B cell (primary cell): ENCODE data around the gene CEP89. TPM values are rescaled to one million over a fixed set of nuclear protein-coding genes. Genes with fewer than 3 reads are reported as not detected.
"Not testable (repeated sequence)": the region's sequence is repeated elsewhere in the genome, so short reads cannot be mapped to it uniquely, and the experiment has no call there.

Experiments
- ATAC-seq: fragments of 200-7000 bp; cut with Tn5 transposase; one replicate; pipeline ENCODE4 v1.10.0; 2021; ENCODE audit warnings: low read depth, mild to moderate bottlenecking, moderate number of reproducible peaks, moderate library complexity
- CTCF ChIA-PET: fragments of 350-600 bp; sonication (Branson Sonifier 250); formaldehyde crosslinking; loops from one replicate; lab custom pipeline; 2021; ENCODE audit warnings: antibody characterized with exemption, inconsistent platforms; lab: Charles Lee
- POLR2A ChIA-PET: fragments of 350-600 bp; sonication (Branson Sonifier 250); formaldehyde crosslinking; loops from one replicate; lab custom pipeline; 2021; ENCODE audit warnings: antibody characterized with exemption; lab: Charles Lee
- DNase-seq: peaks from one replicate; pipeline ENCODE4 v3.0.0; 2013
- H2AFZ ChIP-seq: 2 replicates; pipeline ENCODE4 v1.6.1; 2012; ENCODE audit warnings: mild to moderate bottlenecking, low read depth, low read length; ENCODE audit not compliant: insufficient read depth, poor library complexity, severe bottlenecking
- H3K27ac ChIP-seq, 2 donors: 1 replicate in 1 of 2; 2 replicates in 1 of 2; pipeline ENCODE4 v1.5.1; 2012 to 2013; ENCODE audit warnings: low read length in 2 of 2, mild to moderate bottlenecking in 2 of 2, moderate library complexity in 1 of 2
- H3K27me3 ChIP-seq, 4 experiments: fragments of 200-600 bp in 1 of 4; sonication (generic) in 1 of 4; replicated peaks in 1 of 4; 1 replicate in 2 of 4; 2 replicates in 2 of 4; pipeline versions ENCODE4 v1.6.1 to v1.7.0; 2013 to 2016; ENCODE audit warnings: low read length in 3 of 4, mild to moderate bottlenecking in 2 of 4, mixed read lengths in 1 of 4, moderate library complexity in 1 of 4; ENCODE audit not compliant: insufficient read depth in 4 of 4, control insufficient read depth in 3 of 4; ENCODE audit errors: control extremely low read depth in 1 of 4
- H3K36me3 ChIP-seq, 2 experiments: replicated peaks in 1 of 2; 1 replicate in 1 of 2; 2 replicates in 1 of 2; pipeline versions ENCODE4 v1.6.1 to v1.7.1; 2013; ENCODE audit warnings: low read length in 1 of 2; ENCODE audit not compliant: insufficient read depth in 2 of 2, control insufficient read depth in 1 of 2; ENCODE audit errors: control extremely low read depth in 1 of 2, extremely low read depth in 1 of 2
- H3K4me1 ChIP-seq, 2 donors: fragments of 200-600 bp in 1 of 2; sonication (generic) in 1 of 2; 1 replicate in 1 of 2; 2 replicates in 1 of 2; pipeline versions ENCODE4 v1.5.1 to v1.6.1; 2013 to 2017; ENCODE audit warnings: low read length in 2 of 2; ENCODE audit not compliant: control insufficient read depth in 2 of 2, insufficient read depth in 2 of 2
- H3K4me2 ChIP-seq: replicated peaks from 2 replicates; pipeline ENCODE3; 2012; ENCODE audit warnings: mild to moderate bottlenecking, low read depth, low read length; ENCODE audit not compliant: poor library complexity, severe bottlenecking
- H3K4me3 ChIP-seq, 5 experiments: fragments of 200-600 bp in 1 of 5; sonication (generic) in 1 of 5; 1 replicate in 3 of 5; 2 replicates in 2 of 5; pipeline versions ENCODE4 v1.5.1 to v1.7.0; 2011 to 2016; ENCODE audit warnings: low read length in 4 of 5, mild to moderate bottlenecking in 4 of 5, low read depth in 2 of 5, control low read depth in 1 of 5, moderate library complexity in 1 of 5; ENCODE audit not compliant: insufficient read depth in 1 of 5; ENCODE audit errors: control extremely low read depth in 1 of 5, extremely low read depth in 1 of 5
- H3K79me2 ChIP-seq: fragments of 200-600 bp; sonication (generic); one replicate; pipeline ENCODE4 v1.6.0; 2016; ENCODE audit warnings: low read length; ENCODE audit not compliant: control insufficient read depth, insufficient read depth
- H3K9ac ChIP-seq: fragments of 200-600 bp; sonication (generic); 2 replicates; pipeline ENCODE4 v1.6.1; 2017; ENCODE audit warnings: mild to moderate bottlenecking, low read length, moderate library complexity
- H3K9me3 ChIP-seq, 3 donors: one replicate each; pipeline versions ENCODE4 v1.6.1 to v1.7.1; 2013; ENCODE audit warnings: low read length in 2 of 3; ENCODE audit not compliant: control insufficient read depth in 2 of 3, insufficient read depth in 1 of 3; ENCODE audit errors: control extremely low read depth in 1 of 3
- H4K20me1 ChIP-seq: 2 replicates; pipeline ENCODE4 v1.6.0; 2012; ENCODE audit warnings: mild to moderate bottlenecking, low read length; ENCODE audit not compliant: insufficient read depth, control insufficient read depth, poor library complexity, severe bottlenecking
- H3K27ac Mint-ChIP-seq: one replicate; pipeline ENCODE4 v1.8.0; 2021; ENCODE audit warnings: mixed read lengths
- H3K27me3 Mint-ChIP-seq: one replicate; pipeline ENCODE4 v1.8.0; 2021; ENCODE audit warnings: mixed read lengths
- H3K4me1 Mint-ChIP-seq: one replicate; pipeline ENCODE4 v1.8.0; 2021; ENCODE audit warnings: mixed read lengths
- H3K4me3 Mint-ChIP-seq: one replicate; pipeline ENCODE4 v1.8.0; 2021; ENCODE audit warnings: mixed read lengths
- H3K9me3 Mint-ChIP-seq: one replicate; pipeline ENCODE4 v1.8.0; 2022; ENCODE audit warnings: mixed read lengths; ENCODE audit not compliant: insufficient read depth
- WGBS: methylation state at CpG from one replicate; pipeline ENCODE4 v1.1.5; 2013; ENCODE audit warnings: missing lambda C conversion rate; ENCODE audit not compliant: insufficient coverage; 5-methylcytosine and 5-hydroxymethylcytosine counted together
- intact Hi-C: fragments of 100-400 bp; cut with micrococcal nuclease; formaldehyde crosslinking; loops from one replicate; pipeline ENCODE4 v1.10.0; 2022
- polyA plus RNA-seq: library from polyadenylated mRNA; depleted of rRNA; stranded (reverse); fragments of >200 nt; gene quantifications from 2 replicates; pipeline ENCODE4 v1.2.3, GENCODE V29; 2012
- total RNA-seq, 2 donors: library from RNA; stranded (reverse); fragments of 120-200 nt in 1 of 2; gene quantifications; 1 replicate in 1 of 2; 2 replicates in 1 of 2; pipeline versions ENCODE4 v1.2.3 to v1.2.4, GENCODE V29; 2013 to 2022

CEP89 gene
- total and polyA plus RNA-seq, 2 donors (not counting 1 experiment from before 2014, with no cell fraction given), result 10.2 to 38.6 TPM

GRCh38 chr19:32979807-32980206 lies 8.0 kb upstream of the CEP89 start:
- DNase-seq, H4K20me1 ChIP-seq, H3K9me3 ChIP-seq, ATAC-seq, H3K27me3 Mint-ChIP-seq, H3K36me3 ChIP-seq, H3K27ac Mint-ChIP-seq, POLR2A ChIA-PET, H2AFZ ChIP-seq, H3K4me1 ChIP-seq, H3K4me2 ChIP-seq, H3K4me3 ChIP-seq, H3K79me2 ChIP-seq, H3K27me3 ChIP-seq, H3K9me3 Mint-ChIP-seq, H3K4me3 Mint-ChIP-seq, intact Hi-C loops, CTCF ChIA-PET, H3K27ac ChIP-seq, H3K9ac ChIP-seq, H3K4me1 Mint-ChIP-seq: not testable (repeated sequence)
- no CpG with 5 or more reads among the region's 7 CpGs for WGBS

DNA sequence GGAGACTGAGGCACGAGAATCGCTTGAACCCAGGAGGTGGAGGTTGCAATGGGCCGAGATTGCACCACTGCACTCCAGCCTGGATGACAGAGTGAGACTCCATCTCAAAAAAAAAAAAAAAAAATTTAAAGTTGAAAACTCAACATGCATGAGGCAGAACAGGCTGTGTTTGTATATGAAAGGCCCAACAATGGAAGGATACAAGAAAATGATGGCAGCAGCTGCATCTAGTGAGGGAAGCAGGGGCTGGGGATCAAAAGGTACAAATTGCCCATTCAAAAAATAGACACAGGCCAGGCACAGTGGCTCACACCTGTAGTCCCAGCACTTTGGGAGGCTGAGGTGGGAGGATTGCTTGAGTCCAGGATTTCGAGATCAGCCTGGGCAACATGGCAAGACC lies 6.1 kb upstream of the CEP89 start:
- H3K4me1 Mint-ChIP-seq, H3K27me3 ChIP-seq, H3K79me2 ChIP-seq, H3K4me3 ChIP-seq, DNase-seq, H3K4me3 Mint-ChIP-seq, H3K4me2 ChIP-seq, H3K27me3 Mint-ChIP-seq, H3K27ac Mint-ChIP-seq, ATAC-seq, H4K20me1 ChIP-seq, H3K36me3 ChIP-seq, H2AFZ ChIP-seq, H3K9me3 Mint-ChIP-seq, POLR2A ChIA-PET, H3K4me1 ChIP-seq, H3K9ac ChIP-seq, H3K27ac ChIP-seq, H3K9me3 ChIP-seq: not testable (repeated sequence)
- intact Hi-C loops, result loop anchor here (2.0 kb wide), 1 partner anchor 149 kb away; no protein-coding TSS in a partner anchor
- WGBS, result no CpG with 5 or more reads among the region's 4 CpGs
- CTCF ChIA-PET, result interaction anchor here (0.6 to 0.7 kb wide), 3 partner anchors 53 to 1434 kb away, joined by 3 read pairs; no protein-coding TSS in a partner anchor
